GM19455 (cell line): Measurements from ENCODE around the gene ART1.

Source experiments
- ATAC-seq: cut with Tn5 transposase; IDR thresholded peaks from one replicate; pipeline ENCODE4 v1.9.1; 2021; ENCODE audit not compliant: unreplicated experiment

ART1 gene

DNA sequence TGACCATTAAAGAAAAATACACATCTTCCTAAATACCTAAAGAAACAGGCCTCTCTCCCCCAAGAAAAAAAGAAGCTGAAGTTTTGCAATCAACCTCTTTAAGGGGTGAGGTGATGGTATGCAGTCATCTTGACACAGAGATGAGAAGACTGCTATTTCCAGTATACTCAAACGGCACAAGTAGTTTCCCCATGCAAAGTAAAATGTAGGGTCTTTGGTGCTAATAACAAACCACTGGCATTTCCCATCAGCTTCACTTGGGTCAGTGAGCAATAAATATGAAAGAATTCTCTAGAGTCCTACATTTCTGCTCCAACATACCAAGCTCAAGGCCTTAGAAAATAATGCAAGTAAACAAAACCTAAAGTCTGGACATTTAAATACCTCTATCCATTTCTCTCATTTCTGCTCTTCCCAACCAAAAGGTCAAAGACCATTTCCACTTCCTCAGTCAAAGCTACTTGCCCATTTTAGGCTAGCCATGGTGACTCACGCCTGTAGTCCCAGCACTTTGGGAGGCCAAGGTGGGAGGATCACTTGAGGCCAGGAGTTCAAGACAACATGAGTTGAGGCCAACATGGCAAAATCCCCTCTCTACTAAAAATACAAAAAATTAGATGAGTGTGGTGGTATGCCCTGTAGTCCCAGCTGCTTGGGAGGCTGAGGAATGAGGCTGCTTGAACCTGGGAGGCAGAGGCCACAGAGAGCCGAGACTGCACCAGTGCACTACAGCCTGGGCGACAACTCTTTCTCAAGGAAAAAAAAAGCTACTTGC is 65.7 kb downstream of the ART1 start:
- no peak for ATAC-seq

DNA sequence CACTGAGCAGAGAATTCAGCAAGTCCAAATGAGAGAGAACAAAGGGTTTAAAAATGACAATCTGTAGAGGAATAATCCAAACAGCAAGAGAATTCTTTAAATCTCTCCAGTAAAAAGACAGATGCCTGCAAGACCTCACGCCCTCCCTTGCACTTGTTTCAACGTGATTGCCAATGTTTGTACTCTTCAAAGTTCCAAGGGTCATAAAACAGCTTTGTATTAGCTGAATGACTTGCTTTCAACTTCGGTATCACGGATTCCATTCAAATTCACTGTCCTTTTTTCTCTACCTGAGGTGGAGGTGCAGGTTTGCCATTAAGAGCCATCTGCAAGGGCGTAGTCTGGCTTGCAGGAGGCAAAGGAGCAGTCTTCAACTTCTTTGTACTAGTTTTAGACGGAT is 67.3 kb downstream of the ART1 start:
- no peak for ATAC-seq
